ENCODE measurements around the gene PXDN.

The PXDN gene

GRCh38 chr2:1750270-1750932, 6.1 kb upstream of the PXDN start:
- H3K27me3 ChIP-seq (replicated peaks; ENCODE audit: control insufficient read depth, insufficient read depth, low read length) = no peaks in the 10 kb centered on the region
- H3K4me3 ChIP-seq (replicated peaks; ENCODE audit: low read depth, low read length) = no peak overlapping the region
- DNase-seq (ENCODE audit: extremely low read depth, insufficient read length) = no peak
- TF ChIP-seq CTCF (IDR thresholded peaks at IDR 0.05; ENCODE audit: insufficient read depth, low read length, poor library complexity, severe bottlenecking) = no peak
- no peaks in the 10 kb centered on the region for H3K36me3 ChIP-seq (ENCODE audit: control insufficient read depth, insufficient read depth, low read length)

- no peaks in the 10 kb centered on the region for H3K36me3 ChIP-seq (ENCODE audit: control insufficient read depth, insufficient read depth, low read length)
- DNase-seq (ENCODE audit: extremely low read depth, insufficient read length) = no peak
- no peak overlapping the region for H3K4me3 ChIP-seq (replicated peaks; ENCODE audit: low read depth, low read length)
- no peaks in the 10 kb centered on the region for H3K27me3 ChIP-seq (replicated peaks; ENCODE audit: control insufficient read depth, insufficient read depth, low read length)
- TF ChIP-seq CTCF (IDR thresholded peaks at IDR 0.05; ENCODE audit: insufficient read depth, low read length, poor library complexity, severe bottlenecking) = no peak
Observed at GRCh38 chr2:1749489-1750119, 5.3 kb upstream of the PXDN start.

GRCh38 chr2:1748741-1749488, 4.6 kb upstream of the PXDN start:
- TF ChIP-seq CTCF (IDR thresholded peaks at IDR 0.05; ENCODE audit: insufficient read depth, low read length, poor library complexity, severe bottlenecking) = no peak
- no peaks in the 10 kb centered on the region for H3K27me3 ChIP-seq (replicated peaks; ENCODE audit: control insufficient read depth, insufficient read depth, low read length)
- no peaks in the 10 kb centered on the region for H3K36me3 ChIP-seq (ENCODE audit: control insufficient read depth, insufficient read depth, low read length)
- no peak for DNase-seq (ENCODE audit: extremely low read depth, insufficient read length)
- no peak overlapping the region for H3K4me3 ChIP-seq (replicated peaks; ENCODE audit: low read depth, low read length)

- H3K36me3 ChIP-seq (ENCODE audit: control insufficient read depth, insufficient read depth, low read length) = no peaks in the 10 kb centered on the region
- no peak for TF ChIP-seq CTCF (IDR thresholded peaks at IDR 0.05; ENCODE audit: insufficient read depth, low read length, poor library complexity, severe bottlenecking)
- H3K4me3 ChIP-seq (replicated peaks; ENCODE audit: low read depth, low read length) = no peak overlapping the region
- H3K27me3 ChIP-seq (replicated peaks; ENCODE audit: control insufficient read depth, insufficient read depth, low read length) = no peaks in the 10 kb centered on the region
- DNase-seq (ENCODE audit: extremely low read depth, insufficient read length) = no peak
Observed at GRCh38 chr2:1748176-1748740, 3.9 kb upstream of the PXDN start.

- no peaks in the 10 kb centered on the region for H3K27me3 ChIP-seq (replicated peaks; ENCODE audit: control insufficient read depth, insufficient read depth, low read length)
- H3K4me3 ChIP-seq (replicated peaks; ENCODE audit: low read depth, low read length) = no peak overlapping the region
- DNase-seq (ENCODE audit: extremely low read depth, insufficient read length) = no peak
- no peaks in the 10 kb centered on the region for H3K36me3 ChIP-seq (ENCODE audit: control insufficient read depth, insufficient read depth, low read length)
- no peak for TF ChIP-seq CTCF (IDR thresholded peaks at IDR 0.05; ENCODE audit: insufficient read depth, low read length, poor library complexity, severe bottlenecking)
Observed at GRCh38 chr2:1747065-1747941, 3.0 kb upstream of the PXDN start.

All from GM06990 (cell line).